Chondrocyte (in vitro differentiated cells): ENCODE results near the gene DSCAML1. TPM values are rescaled to one million over a fixed set of nuclear protein-coding genes. Genes with fewer than 3 reads are reported as not detected.

Experiments
- DNase-seq: peaks from one replicate; pipeline ENCODE4 v3.0.0; 2021; ENCODE audit warnings: mixed read lengths, low spot score
- H3K27ac Mint-ChIP-seq: one replicate; pipeline ENCODE4 v1.8.0; 2021; ENCODE audit warnings: mild to moderate bottlenecking, moderate library complexity, mixed read lengths; ENCODE audit not compliant: unreplicated experiment
- H3K27me3 Mint-ChIP-seq: 2 replicates; pipeline ENCODE4 v1.8.0; 2021; ENCODE audit warnings: low read depth, mixed read lengths
- H3K36me3 Mint-ChIP-seq: 2 replicates; pipeline ENCODE4 v1.8.0; 2021; ENCODE audit warnings: low read depth, mixed read lengths
- H3K4me1 Mint-ChIP-seq: 2 replicates; pipeline ENCODE4 v1.8.0; 2021; ENCODE audit warnings: low read depth, mild to moderate bottlenecking, mixed read lengths
- H3K4me3 Mint-ChIP-seq: one replicate; pipeline ENCODE4 v1.8.0; 2021; ENCODE audit warnings: mild to moderate bottlenecking, moderate library complexity, mixed read lengths; ENCODE audit not compliant: unreplicated experiment
- H3K9me3 Mint-ChIP-seq: 2 replicates; pipeline ENCODE4 v1.8.0; 2021; ENCODE audit warnings: low read depth, mixed read lengths
- CTCF ChIP-seq: fragments of 200-600 bp; sonication (generic); IDR thresholded peaks from 2 replicates; pipeline ENCODE4 v1.5.0; 2021; ENCODE audit warnings: antibody characterized with exemption, mild to moderate bottlenecking, moderate library complexity
- total RNA-seq: library from RNA; stranded (reverse); gene quantifications from 3 replicates; pipeline ENCODE4 v1.2.1, GENCODE V29; 2021

The DSCAML1 gene
- total RNA-seq, 1 donor from 2014 or later, result not detected

GRCh38 chr11:117511931-117512539, 285.0 kb downstream of the DSCAML1 start:
- no peak for DNase-seq
- Mint-ChIP-seq H3K36me3 (no peaks in the 10 kb centered on the region), H3K4me3 (no peak overlapping the region), H3K9me3 (no peaks in the 10 kb centered on the region), H3K27me3 (peaks cover 38% of the 10 kb centered on the region), H3K27ac (no peak overlapping the region), H3K4me1 (no peaks in the 10 kb centered on the region)
- TF ChIP-seq CTCF, result no peak

GRCh38 chr11:117511483-117511930, 285.5 kb downstream of the DSCAML1 start:
- no peak for DNase-seq
- Mint-ChIP-seq H3K27me3 (peaks cover 35% of the 10 kb centered on the region), H3K27ac (no peak overlapping the region), H3K9me3 (no peaks in the 10 kb centered on the region), H3K4me3 (no peak overlapping the region), H3K4me1 (no peaks in the 10 kb centered on the region), H3K36me3 (no peaks in the 10 kb centered on the region)
- TF ChIP-seq CTCF, result no peak

- H3K27me3 Mint-ChIP-seq, result peaks cover 41% of the 10 kb centered on the region
- H3K4me3 Mint-ChIP-seq, result no peak overlapping the region
- no peak for TF ChIP-seq CTCF
- DNase-seq, result no peak
- no peaks in the 10 kb centered on the region for H3K4me1 Mint-ChIP-seq
- H3K36me3 Mint-ChIP-seq, result no peaks in the 10 kb centered on the region
- no peaks in the 10 kb centered on the region for H3K9me3 Mint-ChIP-seq
- no peak overlapping the region for H3K27ac Mint-ChIP-seq
Measured at GRCh38 chr11:117510646-117511045, 286.4 kb downstream of the DSCAML1 start.

GRCh38 chr11:117509543-117509942, 287.5 kb downstream of the DSCAML1 start:
- no peaks in the 10 kb centered on the region for H3K4me1 Mint-ChIP-seq
- H3K27ac Mint-ChIP-seq, result no peak overlapping the region
- H3K36me3 Mint-ChIP-seq, result no peaks in the 10 kb centered on the region
- peaks cover 41% of the 10 kb centered on the region for H3K27me3 Mint-ChIP-seq
- no peaks in the 10 kb centered on the region for H3K9me3 Mint-ChIP-seq
- TF ChIP-seq CTCF, result no peak
- no peak for DNase-seq
- H3K4me3 Mint-ChIP-seq, result no peak overlapping the region

GRCh38 chr11:117506971-117507370, 290.0 kb downstream of the DSCAML1 start:
- no peak overlapping the region for H3K27ac Mint-ChIP-seq
- H3K27me3 Mint-ChIP-seq, result peaks cover 47% of the 10 kb centered on the region
- no peak overlapping the region for H3K4me3 Mint-ChIP-seq
- H3K4me1 Mint-ChIP-seq, result no peaks in the 10 kb centered on the region
- no peaks in the 10 kb centered on the region for H3K9me3 Mint-ChIP-seq
- no peak for DNase-seq
- TF ChIP-seq CTCF, result no peak
- no peaks in the 10 kb centered on the region for H3K36me3 Mint-ChIP-seq
